PC-3 (cell line): Measurements from ENCODE around the gene IFI6. TPM values are rescaled to one million over a fixed set of nuclear protein-coding genes. Genes with fewer than 3 reads are reported as not detected.
"Not testable (repeated sequence)": the region's sequence is repeated elsewhere in the genome, so short reads cannot be mapped to it uniquely, and the experiment has no call there.

Source experiments
- ATAC-seq: fragments of 200-7000 bp; cut with Tn5 transposase; 2 replicates; pipeline ENCODE4 v1.9.1; 2020; ENCODE audit warnings: mild to moderate bottlenecking, moderate library complexity
- BruUV-seq: library from RNA; stranded (reverse); fragments of 400-500 nt; replicated peaks from 2 replicates; lab custom pipeline; 2021; lab: Mats Ljungman, UMichigan
- CTCF ChIA-PET: fragments of 300-600 bp; sonication (Branson Sonifier 250); formaldehyde crosslinking; loops from one replicate; lab custom pipeline; 2022; ENCODE audit warnings: antibody characterized with exemption; lab: Charles Lee
- POLR2A ChIA-PET: fragments of 300-600 bp; sonication (Branson Sonifier 250); formaldehyde crosslinking; loops from one replicate; lab custom pipeline; 2022; ENCODE audit warnings: antibody characterized with exemption; ENCODE audit not compliant: unreplicated experiment; lab: Charles Lee
- DNase-seq: peaks from one replicate; pipeline ENCODE4 v3.0.0-alpha.2; 2015
- H2AFZ ChIP-seq: fragments of 300-600 bp; sonication (generic); 2 replicates; pipeline ENCODE4 v1.6.0; 2016; ENCODE audit warnings: antibody characterized with exemption, low read length
- H3F3A ChIP-seq: fragments of 300-600 bp; sonication (generic); one replicate; pipeline ENCODE4 v1.6.0; 2017; ENCODE audit warnings: antibody characterized with exemption, low read length, control low read depth, mild to moderate bottlenecking; ENCODE audit not compliant: unreplicated experiment
- H3K27ac ChIP-seq: fragments of 300-600 bp; sonication (generic); 2 replicates; pipeline ENCODE4 v1.5.1; 2016; ENCODE audit warnings: mild to moderate bottlenecking, low read length
- H3K27me3 ChIP-seq: fragments of 300-600 bp; sonication (generic); 2 replicates; pipeline ENCODE4 v1.6.1; 2016; ENCODE audit warnings: low read length, mixed read lengths
- H3K36me3 ChIP-seq: fragments of 300-600 bp; sonication (generic); 2 replicates; pipeline ENCODE4 v1.6.1; 2016; ENCODE audit warnings: low read depth, mixed run types, low read length, mixed read lengths
- H3K4me1 ChIP-seq: fragments of 300-600 bp; sonication (generic); 2 replicates; pipeline ENCODE4 v1.5.1; 2016; ENCODE audit warnings: low read length; ENCODE audit not compliant: insufficient read depth
- H3K4me2 ChIP-seq: fragments of 300-600 bp; sonication (generic); 2 replicates; pipeline ENCODE4 v1.6.0; 2016; ENCODE audit warnings: low read length
- H3K4me3 ChIP-seq: fragments of 300-600 bp; sonication (generic); 2 replicates; pipeline ENCODE4 v1.5.1; 2016; ENCODE audit warnings: mild to moderate bottlenecking, low read length, mixed read lengths
- H3K79me2 ChIP-seq: fragments of 300-600 bp; sonication (generic); 2 replicates; pipeline ENCODE4 v1.6.1; 2017; ENCODE audit warnings: low read length, mixed read lengths
- H3K9ac ChIP-seq: fragments of 300-600 bp; sonication (generic); 2 replicates; pipeline ENCODE4 v1.6.0; 2016; ENCODE audit warnings: mild to moderate bottlenecking, low read length
- H3K9me2 ChIP-seq: fragments of 300-600 bp; sonication (generic); replicated peaks from 2 replicates; pipeline ENCODE4 v1.6.1; 2016; ENCODE audit warnings: mixed run types, low read length, mixed read lengths
- H3K9me3 ChIP-seq: fragments of 300-600 bp; sonication (generic); 2 replicates; pipeline ENCODE4 v1.6.1; 2016; ENCODE audit warnings: low read length, mixed read lengths
- H4K20me1 ChIP-seq: fragments of 300-600 bp; sonication (generic); 2 replicates; pipeline ENCODE4 v1.6.1; 2016; ENCODE audit warnings: low read length, mixed read lengths
- CTCF ChIP-seq: fragments of 300-600 bp; sonication (generic); conservative IDR thresholded peaks from 2 replicates; pipeline ENCODE4 v1.5.1; 2017; ENCODE audit warnings: antibody characterized with exemption, low read depth, mild to moderate bottlenecking, low read length
- EZH2 ChIP-seq: fragments of 300-600 bp; sonication (generic); IDR thresholded peaks from one replicate; pipeline ENCODE4 v1.6.1; 2017; ENCODE audit warnings: antibody characterized with exemption, mild to moderate bottlenecking, low read length; ENCODE audit not compliant: unreplicated experiment
- EZH2phosphoT487 ChIP-seq: fragments of 300-600 bp; sonication (generic); IDR thresholded peaks from 2 replicates; pipeline ENCODE4 v1.6.1; 2018; ENCODE audit warnings: mild to moderate bottlenecking, antibody characterized with exemption, low read length, borderline replicate concordance
- intact Hi-C: fragments of 100-400 bp; cut with micrococcal nuclease; formaldehyde crosslinking; loops from 2 replicates; pipeline ENCODE4 v1.9.0; 2023
- total RNA-seq: library from RNA; depleted of rRNA; stranded (reverse); fragments of >200 nt; gene quantifications from 2 replicates; pipeline ENCODE4 v1.2.3, GENCODE V29; 2014

The IFI6 gene
- total RNA-seq, 1 experiment from 2014 or later, result 16.5 TPM

GRCh38 chr1:27621051-27621920, 50.7 kb downstream of the IFI6 start:
- Histone ChIP-seq H3K4me3 (no peak overlapping the region), H3F3A (no peaks in the 10 kb centered on the region), H3K9ac (no peak overlapping the region), H3K9me3 (no peaks in the 10 kb centered on the region), H3K79me2 (no peaks in the 10 kb centered on the region), H3K27me3 (no peaks in the 10 kb centered on the region), H3K27ac (no peak overlapping the region), H4K20me1 (no peaks in the 10 kb centered on the region), H3K4me1 (no peaks in the 10 kb centered on the region; the same call in 1 of the 2 replicates), H2AFZ (0 out of 2 replicates have a peak overlapping the region, but pooled peaks have one; percentile 50), H3K9me2 (no peaks in the 10 kb centered on the region), H3K4me2 (0 out of 2 replicates have a peak overlapping the region, but pooled peaks have one; percentile 19), H3K36me3 (no peaks in the 10 kb centered on the region)
- no TSS peak for BruUV-seq
- CTCF ChIA-PET, result no interaction called here
- ATAC-seq (peak; percentile 64; the same call in 1 of the 2 replicates), DNase-seq (peak; percentile 76)
- intact Hi-C loops, result no loop called here
- POLR2A ChIA-PET, result no interaction called here
- no peak for TF ChIP-seq EZH2
- TF ChIP-seq CTCF, result no peak
- no peak for TF ChIP-seq EZH2phosphoT487

- BruUV-seq, H3K4me1 ChIP-seq, DNase-seq, CTCF ChIA-PET, H3K4me2 ChIP-seq, H3K27me3 ChIP-seq, intact Hi-C loops, POLR2A ChIA-PET, H2AFZ ChIP-seq, H3K79me2 ChIP-seq, H3K9me3 ChIP-seq, H3K9me2 ChIP-seq, H3K9ac ChIP-seq, H3K4me3 ChIP-seq, H3F3A ChIP-seq, H3K27ac ChIP-seq, ATAC-seq, H3K36me3 ChIP-seq, H4K20me1 ChIP-seq: not testable (repeated sequence)
Observed at GRCh38 chr1:27619782-27620438, 52.1 kb downstream of the IFI6 start.

GRCh38 chr1:27618341-27619082, 53.5 kb downstream of the IFI6 start:
- BruUV-seq, result no TSS peak
- CTCF ChIA-PET, result no interaction called here
- Histone ChIP-seq H3K4me3 (no peak overlapping the region), H3K27me3 (no peaks in the 10 kb centered on the region), H3K4me1 (no peaks in the 10 kb centered on the region; the same call in 1 of the 2 replicates), H3K36me3 (no peaks in the 10 kb centered on the region), H3K9ac (no peak overlapping the region), H3K27ac (no peak overlapping the region), H3K79me2 (no peaks in the 10 kb centered on the region), H3K9me3 (no peaks in the 10 kb centered on the region), H3F3A (no peaks in the 10 kb centered on the region), H3K4me2 (no peak overlapping the region), H2AFZ (no peak overlapping the region), H3K9me2 (no peaks in the 10 kb centered on the region), H4K20me1 (no peaks in the 10 kb centered on the region)
- no peak for DNase-seq
- no peak for ATAC-seq
- intact Hi-C loops, result no loop called here
- POLR2A ChIA-PET, result no interaction called here
- TF ChIP-seq EZH2phosphoT487, result no peak
- TF ChIP-seq EZH2, result no peak
- TF ChIP-seq CTCF, result no peak
